AG04450 (cell line): ENCODE data around the gene IL10RB. TPM values are rescaled to one million over a fixed set of nuclear protein-coding genes. Genes with fewer than 3 reads are reported as not detected.

Experiments
- CTCF ChIA-PET: fragments of 300-600, 350-600 bp; formaldehyde crosslinking; extraction: SDS; loops from one replicate; lab custom pipeline; 2022; ENCODE audit warnings: antibody characterized with exemption, inconsistent platforms; lab: Charles Lee
- POLR2A ChIA-PET: fragments of 350-600 bp; formaldehyde crosslinking; extraction: SDS; loops from one replicate; lab custom pipeline; 2021; ENCODE audit warnings: antibody characterized with exemption, inconsistent platforms; lab: Yijun Ruan, JAX
- DNase-seq: peaks from one replicate; pipeline ENCODE4 v3.0.0-alpha.2; 2011; ENCODE audit warnings: low read depth, low spot score
- H3K27ac ChIP-seq: one replicate; pipeline ENCODE4 v1.5.1; 2012; ENCODE audit warnings: low read depth, low read length, control low read depth
- H3K27me3 ChIP-seq: one replicate; pipeline ENCODE4 v1.6.0; 2012; ENCODE audit warnings: low read length; ENCODE audit not compliant: control insufficient read depth, insufficient read depth
- H3K4me3 ChIP-seq: 2 replicates; pipeline ENCODE4 v1.5.1; 2011; ENCODE audit warnings: mild to moderate bottlenecking, low read depth, low read length, control low read depth
- H3K9me3 ChIP-seq: 2 replicates; pipeline ENCODE4 v1.5.1; 2012; ENCODE audit warnings: low read length; ENCODE audit not compliant: control insufficient read depth, insufficient read depth
- polyA plus RNA-seq: library from polyadenylated mRNA; depleted of rRNA; stranded (reverse); fragments of >200 nt; gene quantifications from 2 replicates; pipeline ENCODE4 v1.2.3, GENCODE V29; 2011
- TF ChIP-seq, protein P1 (sequence below): IDR thresholded peaks from 2 replicates; pipeline ENCODE4 v1.5.1; 2011; ENCODE audit warnings: low read depth, low read length, control low read depth, inconsistent platforms

Gene IL10RB
- polyA plus RNA-seq, 1 experiment = 46.4 TPM

DNA sequence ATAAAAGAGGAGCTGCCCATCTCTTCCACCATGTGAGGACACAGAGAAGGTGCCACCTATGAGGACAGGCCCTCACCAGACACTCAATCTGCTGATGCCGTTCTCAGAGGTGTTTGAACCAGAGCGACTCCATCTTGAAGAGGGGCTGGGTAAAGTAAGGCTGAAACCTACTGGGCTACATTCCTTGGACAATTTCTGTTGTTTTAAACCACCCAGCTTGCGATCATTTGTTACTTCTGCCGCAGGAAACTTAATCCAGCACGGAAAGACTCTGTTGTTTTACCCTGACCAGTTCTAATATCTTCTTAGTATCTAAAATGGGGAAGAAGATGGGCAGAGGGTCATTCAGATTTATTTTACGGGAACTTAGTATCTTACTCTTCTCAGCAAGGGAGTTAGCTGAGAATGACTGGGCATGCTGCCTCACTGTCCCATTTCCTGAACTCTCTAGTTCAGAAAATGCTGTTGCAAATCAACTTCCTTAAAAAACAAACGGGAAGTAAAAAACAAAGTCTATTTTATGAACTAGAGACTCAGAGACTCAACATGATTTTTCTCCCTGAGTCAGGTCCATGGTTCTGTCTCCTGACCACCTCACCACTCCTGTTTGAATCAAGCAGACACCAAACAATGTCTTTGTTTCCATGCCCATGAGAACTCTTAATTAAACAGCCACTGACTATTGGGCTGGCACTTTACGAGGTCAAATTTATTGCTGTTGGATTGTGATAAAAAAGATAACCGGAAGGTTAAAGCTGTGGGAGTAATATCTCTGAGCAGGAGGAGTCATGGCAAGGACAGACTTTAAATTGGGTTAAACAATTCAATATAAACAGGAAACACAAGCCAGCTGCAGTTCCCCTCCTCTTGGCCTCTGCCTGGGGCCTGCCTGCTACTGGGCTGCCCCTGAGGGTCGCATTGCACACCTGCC, 34.8 kb downstream of the IL10RB start:
- CTCF ChIA-PET = interaction anchor here (1.3 kb wide), 1 partner anchor 104 kb away, joined by 3 read pairs; no protein-coding TSS in a partner anchor

DNA sequence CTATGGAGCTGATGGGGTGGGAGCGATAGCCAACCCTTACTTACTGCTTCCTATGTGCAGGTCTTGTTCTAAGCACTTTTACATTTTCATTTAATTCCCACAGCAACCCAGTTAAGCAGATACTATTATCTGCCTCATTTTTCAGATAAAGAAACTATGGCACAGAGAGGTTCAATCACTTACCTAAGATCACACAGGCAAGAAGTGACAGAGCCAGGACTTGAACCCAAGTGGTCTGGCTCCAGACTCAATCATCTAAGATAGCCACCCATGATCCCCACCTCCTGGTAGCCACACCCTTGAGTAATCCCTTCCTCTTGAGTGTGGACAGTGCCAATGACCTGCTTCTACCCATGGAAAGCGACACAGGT, 35.5 kb downstream of the IL10RB start:
- H3K4me3 ChIP-seq = no peak overlapping the region
- no peak for DNase-seq
- H3K9me3 ChIP-seq = no peaks in the 10 kb centered on the region
- H3K27me3 ChIP-seq = no peaks in the 10 kb centered on the region
- ChIA-PET POLR2A (no interaction called here), CTCF (no interaction called here)
- TF ChIP-seq, protein P1, sequence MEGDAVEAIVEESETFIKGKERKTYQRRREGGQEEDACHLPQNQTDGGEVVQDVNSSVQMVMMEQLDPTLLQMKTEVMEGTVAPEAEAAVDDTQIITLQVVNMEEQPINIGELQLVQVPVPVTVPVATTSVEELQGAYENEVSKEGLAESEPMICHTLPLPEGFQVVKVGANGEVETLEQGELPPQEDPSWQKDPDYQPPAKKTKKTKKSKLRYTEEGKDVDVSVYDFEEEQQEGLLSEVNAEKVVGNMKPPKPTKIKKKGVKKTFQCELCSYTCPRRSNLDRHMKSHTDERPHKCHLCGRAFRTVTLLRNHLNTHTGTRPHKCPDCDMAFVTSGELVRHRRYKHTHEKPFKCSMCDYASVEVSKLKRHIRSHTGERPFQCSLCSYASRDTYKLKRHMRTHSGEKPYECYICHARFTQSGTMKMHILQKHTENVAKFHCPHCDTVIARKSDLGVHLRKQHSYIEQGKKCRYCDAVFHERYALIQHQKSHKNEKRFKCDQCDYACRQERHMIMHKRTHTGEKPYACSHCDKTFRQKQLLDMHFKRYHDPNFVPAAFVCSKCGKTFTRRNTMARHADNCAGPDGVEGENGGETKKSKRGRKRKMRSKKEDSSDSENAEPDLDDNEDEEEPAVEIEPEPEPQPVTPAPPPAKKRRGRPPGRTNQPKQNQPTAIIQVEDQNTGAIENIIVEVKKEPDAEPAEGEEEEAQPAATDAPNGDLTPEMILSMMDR = no peak
- no peak overlapping the region for H3K27ac ChIP-seq

More for the DNA sequence above, 34.8 kb downstream of the IL10RB start:
- TF ChIP-seq, protein P1 = no peak
- DNase-seq = no peak
- no peak overlapping the region for H3K4me3 ChIP-seq
- H3K27ac ChIP-seq = no peak overlapping the region
- no peaks in the 10 kb centered on the region for H3K27me3 ChIP-seq
- POLR2A ChIA-PET = interaction anchor here (0.7 to 0.8 kb wide), 3 partner anchors 24 to 84 kb away, joined by 3 to 4 read pairs (median 3); partner anchors contain the start of gene IFNAR1
- H3K9me3 ChIP-seq = no peaks in the 10 kb centered on the region

DNA sequence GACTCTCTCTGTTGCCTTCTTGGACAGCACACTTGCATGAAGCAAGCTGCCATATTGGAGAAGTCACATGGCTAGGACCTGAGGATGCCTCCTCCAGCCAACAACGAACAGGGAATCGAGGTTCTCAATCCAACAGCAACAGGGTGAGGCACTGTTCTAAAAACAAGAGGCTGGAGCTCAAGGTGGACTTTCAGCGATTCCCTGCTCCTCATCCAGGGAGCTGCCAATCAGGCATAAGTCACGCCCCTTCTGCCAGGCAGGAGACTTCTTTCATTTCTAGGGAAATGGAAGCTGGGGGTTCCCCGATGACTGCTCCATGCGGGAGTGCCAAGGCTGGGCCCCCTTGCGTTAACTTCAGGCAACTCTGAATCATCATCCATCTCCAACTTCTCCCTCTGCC, 35.9 kb downstream of the IL10RB start:
- TF ChIP-seq, protein P1 = no peak
- H3K27ac ChIP-seq = no peak overlapping the region
- H3K4me3 ChIP-seq = no peak overlapping the region
- no peak for DNase-seq
- no peaks in the 10 kb centered on the region for H3K27me3 ChIP-seq
- no peaks in the 10 kb centered on the region for H3K9me3 ChIP-seq
- POLR2A ChIA-PET = no interaction called here
- CTCF ChIA-PET = no interaction called here

DNA sequence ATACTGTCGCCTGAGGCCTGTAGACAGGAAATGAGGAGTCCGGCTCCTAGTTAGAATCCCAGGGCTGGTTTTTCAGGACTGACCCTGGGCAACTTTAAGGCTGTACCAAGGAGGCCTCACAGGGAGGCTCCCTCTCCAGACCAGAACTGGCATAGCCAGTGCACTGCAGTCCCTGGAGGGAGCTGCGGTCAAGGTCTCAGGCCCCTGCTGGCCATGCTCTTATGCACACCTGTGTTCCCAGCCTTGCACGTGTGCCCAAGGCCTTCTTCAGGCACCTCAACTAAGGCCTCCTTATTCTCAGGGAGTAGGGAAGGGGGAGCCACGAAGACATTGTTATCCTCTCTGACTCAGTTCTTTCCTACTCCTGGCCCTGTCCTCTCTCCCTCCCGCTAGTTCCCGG, 36.6 kb downstream of the IL10RB start:
- ChIA-PET POLR2A (no interaction called here), CTCF (no interaction called here)
- TF ChIP-seq, protein P1 = no peak
- no peak for DNase-seq
- Histone ChIP-seq H3K27me3 (no peaks in the 10 kb centered on the region), H3K4me3 (no peak overlapping the region), H3K27ac (no peak overlapping the region), H3K9me3 (no peaks in the 10 kb centered on the region)

DNA sequence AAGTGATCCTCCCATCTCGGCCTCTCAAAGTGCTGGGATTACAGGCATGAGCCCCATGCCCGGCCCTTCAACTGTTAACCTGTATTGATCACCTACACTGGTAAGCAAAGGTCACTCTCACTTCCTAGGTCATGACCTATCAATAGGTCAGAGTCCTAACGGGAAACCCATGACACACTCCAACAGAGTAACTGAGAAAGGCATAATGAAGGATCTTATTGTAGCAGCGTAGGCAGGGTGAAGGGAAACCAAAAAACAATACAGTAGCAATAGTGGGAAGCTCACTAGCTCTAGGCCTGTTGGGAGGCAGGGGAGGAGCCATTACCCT, 39.1 kb downstream of the IL10RB start:
- ChIA-PET POLR2A (no interaction called here), CTCF (no interaction called here)
- TF ChIP-seq, protein P1 = no peak
- Histone ChIP-seq H3K4me3 (no peak overlapping the region), H3K9me3 (no peaks in the 10 kb centered on the region), H3K27ac (no peak overlapping the region), H3K27me3 (no peaks in the 10 kb centered on the region)
- no peak for DNase-seq
